Activated B cell treated with CpG ODN at 0.5 μM for 24 hours (primary cell): ENCODE results near the gene FRAT1. TPM values are rescaled to one million over a fixed set of nuclear protein-coding genes. Genes with fewer than 3 reads are reported as not detected.

Experiments used
- ATAC-seq: fragments of 200-7000 bp; cut with Tn5 transposase; one replicate; pipeline ENCODE4 v1.10.0; 2021; ENCODE audit warnings: low read depth, mild to moderate bottlenecking, moderate library complexity
- CTCF ChIA-PET: fragments of 350-600 bp; sonication (Branson Sonifier 250); formaldehyde crosslinking; loops from one replicate; lab custom pipeline; 2021; ENCODE audit warnings: antibody characterized with exemption; lab: Charles Lee
- POLR2A ChIA-PET: fragments of 350-600 bp; sonication (Branson Sonifier 250); formaldehyde crosslinking; loops from one replicate; lab custom pipeline; 2021; ENCODE audit warnings: antibody characterized with exemption; lab: Charles Lee
- DNase-seq: peaks from one replicate; pipeline ENCODE4 v3.0.0; 2022
- H3K27ac Mint-ChIP-seq: one replicate; pipeline ENCODE4 v1.8.0; 2020; ENCODE audit warnings: mixed read lengths
- H3K27me3 Mint-ChIP-seq: one replicate; pipeline ENCODE4 v1.8.0; 2021; ENCODE audit warnings: mixed read lengths
- H3K36me3 Mint-ChIP-seq: one replicate; pipeline ENCODE4 v1.8.0; 2021; ENCODE audit warnings: low read depth, mixed read lengths
- H3K4me1 Mint-ChIP-seq: one replicate; pipeline ENCODE4 v1.8.0; 2021; ENCODE audit warnings: mixed read lengths
- H3K4me3 Mint-ChIP-seq: one replicate; pipeline ENCODE4 v1.8.0; 2020; ENCODE audit warnings: mild to moderate bottlenecking, mixed read lengths
- H3K9me3 Mint-ChIP-seq: one replicate; pipeline ENCODE4 v1.8.0; 2020; ENCODE audit warnings: mixed read lengths
- CTCF ChIP-seq: fragments of 200-600 bp; IDR thresholded peaks from one replicate; pipeline ENCODE4 v1.8.0; 2022; ENCODE audit warnings: antibody characterized with exemption, mild to moderate bottlenecking
- intact Hi-C: fragments of 100-400 bp; cut with micrococcal nuclease; formaldehyde crosslinking; loops from one replicate; pipeline ENCODE4 v1.15.1; 2024
- total RNA-seq: library from RNA; stranded (reverse); gene quantifications from 2 replicates; pipeline ENCODE4 v1.2.3, GENCODE V29; 2022

The FRAT1 gene
- total RNA-seq, 1 donor from 2014 or later = 6.9 TPM

- H3K9me3 Mint-ChIP-seq = no peaks in the 10 kb centered on the region
- intact Hi-C loops = no loop called here
These were observed 6.7 kb downstream of the FRAT1 start for GRCh38 chr10:97325754-97326153.

GRCh38 chr10:97327348-97328294 lies 8.6 kb downstream of the FRAT1 start:
- ChIA-PET POLR2A (no interaction called here), CTCF (interaction anchor here (0.6 kb wide), 1 partner anchor 49 kb away, joined by 3 read pairs; no protein-coding TSS in a partner anchor)
- no peak overlapping the region for H3K27ac Mint-ChIP-seq
- H3K27me3 Mint-ChIP-seq = no peaks in the 10 kb centered on the region
- ATAC-seq = no peak
- TF ChIP-seq CTCF = no peak
- intact Hi-C loops = no loop called here
- H3K4me1 Mint-ChIP-seq = peaks cover 24% of the 10 kb centered on the region
- peaks cover 26% of the 10 kb centered on the region for H3K36me3 Mint-ChIP-seq
- DNase-seq = no peak
- no peak overlapping the region for H3K4me3 Mint-ChIP-seq
- no peaks in the 10 kb centered on the region for H3K9me3 Mint-ChIP-seq

More at GRCh38 chr10:97325754-97326153, 6.7 kb downstream of the FRAT1 start:
- Mint-ChIP-seq H3K4me3 (no peak overlapping the region), H3K4me1 (peaks cover 23% of the 10 kb centered on the region), H3K27me3 (no peaks in the 10 kb centered on the region), H3K27ac (no peak overlapping the region), H3K36me3 (peaks cover 22% of the 10 kb centered on the region)
- ChIA-PET POLR2A (no interaction called here), CTCF (no interaction called here)
- ATAC-seq (no peak), DNase-seq (no peak)
- no peak for TF ChIP-seq CTCF

GRCh38 chr10:97328646-97329453 lies 9.8 kb downstream of the FRAT1 start:
- intact Hi-C loops = no loop called here
- Mint-ChIP-seq H3K27ac (no peak overlapping the region), H3K9me3 (no peaks in the 10 kb centered on the region), H3K4me1 (peaks cover 35% of the 10 kb centered on the region), H3K36me3 (peaks cover 30% of the 10 kb centered on the region), H3K4me3 (no peak overlapping the region), H3K27me3 (no peaks in the 10 kb centered on the region)
- DNase-seq (no peak), ATAC-seq (no peak)
- POLR2A ChIA-PET = interaction anchor here (2.0 kb wide), 1 partner anchor 9 kb away, joined by 6 read pairs; no protein-coding TSS in a partner anchor
- CTCF ChIA-PET = interaction anchor here (0.6 kb wide), 1 partner anchor 50 kb away, joined by 3 read pairs; no protein-coding TSS in a partner anchor
- TF ChIP-seq CTCF = no peak

GRCh38 chr10:97329766-97330165 lies 10.7 kb downstream of the FRAT1 start:
- H3K27me3 Mint-ChIP-seq = no peaks in the 10 kb centered on the region
- no peak for ATAC-seq
- no peak overlapping the region for H3K4me3 Mint-ChIP-seq

More at GRCh38 chr10:97329766-97330165, 10.7 kb downstream of the FRAT1 start:
- H3K36me3 Mint-ChIP-seq = peaks cover 30% of the 10 kb centered on the region
- DNase-seq = no peak
- H3K27ac Mint-ChIP-seq = no peak overlapping the region
- TF ChIP-seq CTCF = no peak
- peaks cover 35% of the 10 kb centered on the region for H3K4me1 Mint-ChIP-seq
- intact Hi-C loops = loop anchor here (5.0 kb wide), 2 partner anchors 38 to 132 kb away; no protein-coding TSS in a partner anchor
- POLR2A ChIA-PET = interaction anchor here (2.0 kb wide), 1 partner anchor 10 kb away, joined by 6 read pairs; no protein-coding TSS in a partner anchor
- CTCF ChIA-PET = no interaction called here
- no peaks in the 10 kb centered on the region for H3K9me3 Mint-ChIP-seq
